ENCODE measurements around the gene VSNL1.

DNA sequence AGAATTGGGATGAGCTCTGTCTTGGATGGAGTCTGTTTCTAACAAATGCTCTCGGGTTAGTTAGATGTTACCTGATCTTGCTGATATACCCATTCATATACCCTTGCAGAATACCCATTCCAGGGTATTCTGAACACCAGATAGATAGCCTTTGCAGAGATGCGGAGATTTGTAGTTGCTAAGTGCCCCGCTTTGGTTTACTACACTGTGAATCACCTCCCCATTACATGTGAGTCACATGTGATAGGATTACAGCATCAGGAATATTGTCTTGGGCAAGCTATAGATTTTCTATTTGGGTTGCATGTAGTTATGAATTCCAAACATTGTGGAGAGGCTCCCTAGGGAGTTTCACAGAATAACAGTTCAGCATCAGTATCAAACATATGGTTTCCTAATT lies 3.8 kb downstream of the VSNL1 start:
- no peak for TF ChIP-seq POLR2AphosphoS5 (IDR thresholded peaks at IDR 0.05; ENCODE audit: low read length)
- TF ChIP-seq KDM1A (IDR thresholded peaks at IDR 0.05; ENCODE audit: borderline replicate concordance): no peak

Measured in GM12878 (cell line).